ENCODE results near the gene EDRF1.
A peak's percentile ranks its signal among the peaks of the same experiment; 100 is the strongest.
"Not testable (repeated sequence)": the region's sequence is repeated elsewhere in the genome, so short reads cannot be mapped to it uniquely, and the experiment has no call there.

The EDRF1 gene

DNA sequence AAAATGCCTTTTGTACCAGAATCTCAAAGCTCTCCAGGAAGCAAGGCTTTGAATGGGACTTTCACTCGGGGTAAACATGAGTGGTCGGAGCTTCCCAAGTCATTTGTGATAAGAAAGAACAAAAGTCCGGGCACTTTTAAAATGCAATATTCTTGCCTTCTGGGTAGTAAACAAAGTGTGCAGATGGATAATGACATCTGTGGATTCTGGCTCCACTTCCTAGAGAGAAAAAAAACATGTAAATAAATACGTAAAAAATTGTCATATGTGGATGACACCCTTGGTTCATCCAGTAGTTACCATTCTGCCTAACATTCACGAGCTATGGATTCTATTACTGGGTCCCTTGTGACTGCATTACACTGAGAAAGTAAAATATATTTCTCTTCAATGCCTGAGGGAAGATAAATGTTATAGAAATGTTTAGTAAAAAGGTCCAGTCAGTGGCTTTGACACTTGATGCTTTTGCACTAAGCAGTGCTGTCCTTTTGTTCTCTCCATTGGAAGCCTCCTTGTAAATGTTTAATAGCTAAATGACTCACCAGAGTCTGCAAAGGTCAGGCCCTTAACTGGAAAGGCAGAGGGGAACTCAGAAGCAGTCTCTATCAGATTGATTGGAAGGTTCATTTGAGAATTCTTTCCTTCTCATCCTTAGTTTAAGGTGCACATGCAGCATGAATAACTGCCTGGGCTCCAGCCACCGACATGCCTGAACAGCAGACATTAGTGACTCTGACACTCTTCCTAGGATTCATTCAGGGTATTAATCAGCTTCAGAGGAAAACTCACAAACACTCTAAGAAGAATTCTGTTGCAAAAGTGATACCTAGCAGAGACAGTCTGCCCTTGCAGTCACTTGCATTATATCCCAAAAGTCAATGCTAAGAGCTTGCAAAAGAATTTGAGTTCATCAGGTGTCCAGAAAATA is 11.7 kb upstream of the EDRF1 start:
- H3K27me3 ChIP-seq (ENCODE audit: control insufficient read depth in 1 of 2, insufficient read depth in 2 of 2, low read length in 2 of 2) = no peaks in the 10 kb centered on the region
- H3K27ac ChIP-seq (ENCODE audit: low read length) = no peak overlapping the region
- peaks cover 7% of the 10 kb centered on the region for H3K4me1 ChIP-seq (ENCODE audit: control insufficient read depth, insufficient read depth, low read length)
- no peaks in the 10 kb centered on the region for H3K9me3 ChIP-seq (ENCODE audit: control insufficient read depth in 2 of 2, low read length in 2 of 2)
- H3K4me3 ChIP-seq (ENCODE audit: low read length in 2 of 2) = no peak overlapping the region
- H3K9ac ChIP-seq (ENCODE audit: low read length in 2 of 2) = no peak overlapping the region
- H3K36me3 ChIP-seq (ENCODE audit: control insufficient read depth in 2 of 2, insufficient read depth in 2 of 2, low read length in 2 of 2) = no peaks in the 10 kb centered on the region

DNA sequence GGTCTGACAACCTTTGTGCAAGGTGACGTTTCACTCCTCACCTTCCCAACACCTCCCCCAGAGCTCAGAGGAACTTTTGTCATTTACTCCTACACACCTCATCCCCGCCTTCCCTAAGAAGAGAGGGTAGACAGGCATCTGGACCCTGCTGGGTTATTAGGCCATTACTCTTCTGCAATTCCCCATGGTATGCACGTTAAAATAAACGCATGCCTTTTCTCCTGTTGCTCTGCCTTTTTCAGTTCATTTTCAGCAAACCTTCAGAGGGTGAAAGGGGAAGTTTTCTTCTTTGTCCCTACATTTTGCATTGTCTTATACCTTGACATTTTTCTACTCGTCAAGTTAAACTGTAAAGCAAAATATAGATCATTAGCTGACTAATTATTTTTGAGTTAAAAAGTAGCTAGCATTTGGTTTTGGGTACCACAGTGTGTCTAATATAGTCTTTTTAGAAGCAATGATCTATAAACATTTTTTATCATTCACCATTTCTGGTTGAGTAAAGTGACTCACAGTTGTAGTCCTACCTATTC is 10.5 kb upstream of the EDRF1 start:
- Histone ChIP-seq H3K9ac (ENCODE audit: low read length in 2 of 2) (no peak overlapping the region), H3K27ac (ENCODE audit: low read length) (no peak overlapping the region)

DNA sequence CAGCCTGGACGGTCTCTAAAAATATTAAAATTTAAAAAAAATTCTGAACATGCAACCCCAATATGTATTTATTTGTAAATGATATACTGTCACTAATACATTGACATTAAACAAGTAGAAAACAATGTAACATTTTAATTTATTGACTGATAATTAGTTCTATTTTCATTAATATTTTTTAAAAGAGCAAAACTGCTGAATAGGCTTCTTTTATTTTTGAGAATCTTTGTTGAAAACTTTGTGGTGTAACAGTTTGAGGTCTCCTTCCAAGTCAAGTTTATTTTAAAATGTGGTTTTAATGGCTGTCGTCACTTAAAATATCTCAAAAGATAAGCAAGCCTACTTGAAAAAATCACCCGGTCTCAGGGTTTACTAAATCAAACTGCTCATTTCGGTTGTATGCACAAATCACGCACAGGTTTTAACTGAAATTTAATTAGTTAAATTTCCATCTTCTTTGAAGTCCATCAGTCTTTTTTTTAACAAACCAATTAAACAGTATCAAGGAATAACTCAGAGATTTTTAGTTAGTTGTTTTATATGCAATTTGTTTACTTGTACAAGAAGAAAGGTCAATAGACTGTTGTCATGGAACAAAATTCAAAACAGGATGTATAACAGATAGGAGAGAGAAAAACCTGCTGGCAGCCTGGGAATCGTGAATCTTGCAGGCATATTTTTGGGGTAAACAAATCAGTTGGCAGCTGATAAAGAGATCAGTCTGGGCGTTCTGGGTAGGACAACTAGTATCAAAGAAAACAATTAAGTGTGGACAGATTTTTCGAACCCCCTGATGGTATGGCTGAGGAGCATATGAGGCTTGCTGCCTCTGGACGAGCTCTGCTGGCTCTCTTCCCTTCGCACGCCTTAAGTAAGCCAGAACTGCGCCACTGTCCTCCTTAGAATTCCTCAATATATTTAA is 9.7 kb upstream of the EDRF1 start:
- H3K4me3 ChIP-seq (ENCODE audit: low read length in 2 of 2) = peak overlapping the region in 1 of 2 donors; percentile 40
- H3K27me3 ChIP-seq (ENCODE audit: control insufficient read depth in 1 of 2, insufficient read depth in 2 of 2, low read length in 2 of 2) = no peaks in the 10 kb centered on the region
- H3K9me3 ChIP-seq (ENCODE audit: control insufficient read depth in 2 of 2, low read length in 2 of 2) = no peaks in the 10 kb centered on the region
- H3K36me3 ChIP-seq (ENCODE audit: control insufficient read depth in 2 of 2, insufficient read depth in 2 of 2, low read length in 2 of 2) = no peaks in the 10 kb centered on the region
- no peak overlapping the region for H3K27ac ChIP-seq (ENCODE audit: low read length)
- no peak overlapping the region for H3K9ac ChIP-seq (ENCODE audit: low read length in 2 of 2)
- peaks cover 7% of the 10 kb centered on the region for H3K4me1 ChIP-seq (ENCODE audit: control insufficient read depth, insufficient read depth, low read length)

More for the DNA sequence above, 10.5 kb upstream of the EDRF1 start:
- H3K4me1 ChIP-seq (ENCODE audit: control insufficient read depth, insufficient read depth, low read length) = peaks cover 7% of the 10 kb centered on the region
- no peak overlapping the region for H3K4me3 ChIP-seq (ENCODE audit: low read length in 2 of 2)
- H3K27me3 ChIP-seq (ENCODE audit: control insufficient read depth in 1 of 2, insufficient read depth in 2 of 2, low read length in 2 of 2) = no peaks in the 10 kb centered on the region
- H3K36me3 ChIP-seq (ENCODE audit: control insufficient read depth in 2 of 2, insufficient read depth in 2 of 2, low read length in 2 of 2) = no peaks in the 10 kb centered on the region
- H3K9me3 ChIP-seq (ENCODE audit: control insufficient read depth in 2 of 2, low read length in 2 of 2) = no peaks in the 10 kb centered on the region

DNA sequence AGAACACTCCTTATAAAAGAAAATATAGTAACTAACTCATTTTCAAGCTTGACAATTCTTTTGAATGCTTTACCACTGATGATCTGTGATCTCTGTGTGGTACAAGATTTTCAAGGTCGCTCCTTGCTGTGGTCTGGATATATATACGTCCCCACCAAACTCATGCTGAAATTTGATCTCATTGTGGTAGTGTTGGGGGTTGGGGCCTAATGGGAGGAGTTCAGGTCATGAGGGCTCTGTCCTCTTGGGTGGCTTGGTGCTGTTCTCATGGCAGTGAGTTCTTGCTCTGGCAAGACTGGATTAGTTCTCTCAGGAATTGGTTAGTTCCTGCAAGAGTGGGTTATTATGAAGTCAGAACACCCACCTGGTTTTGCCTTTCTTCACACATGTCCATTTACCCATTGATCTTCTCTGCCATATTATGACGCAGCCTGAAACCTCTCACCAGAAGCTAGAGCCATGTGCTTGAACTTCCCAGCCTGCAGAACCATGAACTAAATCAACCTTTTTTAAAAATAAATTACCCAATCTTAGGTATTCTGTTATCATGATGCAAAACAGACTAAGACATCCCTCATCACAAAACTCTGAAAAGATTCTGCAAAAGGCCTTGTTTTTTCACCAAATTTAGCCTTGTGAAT is 8.3 kb upstream of the EDRF1 start:
- Histone ChIP-seq H3K27ac (ENCODE audit: low read length) (no peak overlapping the region), H3K27me3 (ENCODE audit: control insufficient read depth in 1 of 2, insufficient read depth in 2 of 2, low read length in 2 of 2) (no peaks in the 10 kb centered on the region), H3K4me3 (ENCODE audit: low read length in 2 of 2) (no peak overlapping the region), H3K9ac (ENCODE audit: low read length in 2 of 2) (no peak overlapping the region), H3K4me1 (ENCODE audit: control insufficient read depth, insufficient read depth, low read length) (peaks cover 7% of the 10 kb centered on the region), H3K36me3 (ENCODE audit: control insufficient read depth in 2 of 2, insufficient read depth in 2 of 2, low read length in 2 of 2) (no peaks in the 10 kb centered on the region), H3K9me3 (ENCODE audit: control insufficient read depth in 2 of 2, low read length in 2 of 2) (no peaks in the 10 kb centered on the region)

DNA sequence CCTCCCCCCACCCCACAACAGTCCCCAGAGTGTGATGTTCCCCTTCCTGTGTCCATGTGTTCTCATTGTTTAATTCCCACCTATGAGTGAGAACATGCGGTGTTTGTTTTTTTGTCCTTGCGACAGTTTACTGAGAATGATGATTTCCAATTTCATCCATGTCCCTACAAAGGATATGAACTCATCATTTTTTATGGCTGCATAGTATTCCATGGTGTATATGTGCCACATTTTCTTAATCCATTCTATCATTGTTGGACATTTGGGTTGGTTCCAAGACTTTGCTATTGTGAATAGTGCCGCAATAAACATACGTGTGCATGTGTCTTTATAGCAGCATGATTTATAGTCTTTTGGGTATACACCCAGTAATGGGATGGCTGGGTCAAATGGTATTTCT is 4.8 kb upstream of the EDRF1 start:
- not testable (repeated sequence) for H3K36me3 ChIP-seq (ENCODE audit: control insufficient read depth in 2 of 2, insufficient read depth in 2 of 2, low read length in 2 of 2); H3K4me1 ChIP-seq (ENCODE audit: control insufficient read depth, insufficient read depth, low read length); H3K4me3 ChIP-seq (ENCODE audit: low read length in 2 of 2); H3K9ac ChIP-seq (ENCODE audit: low read length in 2 of 2); H3K27ac ChIP-seq (ENCODE audit: low read length); H3K27me3 ChIP-seq (ENCODE audit: control insufficient read depth in 1 of 2, insufficient read depth in 2 of 2, low read length in 2 of 2); H3K9me3 ChIP-seq (ENCODE audit: control insufficient read depth in 2 of 2, low read length in 2 of 2)

DNA sequence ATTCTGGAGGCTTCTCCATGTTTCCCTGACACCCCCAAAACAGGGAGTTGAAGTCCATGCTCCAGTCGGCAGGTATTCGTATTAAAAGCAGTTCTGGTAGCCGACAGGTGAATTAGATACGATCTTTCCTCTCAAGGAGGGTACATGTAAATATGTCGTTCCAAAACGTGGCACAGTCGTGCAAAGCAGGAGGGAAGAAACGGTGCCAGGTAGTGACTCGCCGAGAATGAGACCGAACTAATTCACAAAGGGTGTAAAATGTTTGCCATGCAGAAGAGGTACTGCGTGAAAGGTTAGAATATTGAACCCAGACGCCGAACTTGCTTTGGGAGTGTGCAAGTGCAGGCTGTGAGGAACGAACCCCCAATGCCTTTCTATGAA is 483 bp downstream of the EDRF1 start:
- peak overlapping the region; percentile 89 to 99 for H3K9ac ChIP-seq (ENCODE audit: low read length in 2 of 2)
- peaks cover 19 to 28% of the 10 kb centered on the region in 2 donors for H3K36me3 ChIP-seq (ENCODE audit: control insufficient read depth in 2 of 2, insufficient read depth in 2 of 2, low read length in 2 of 2)
- peak overlapping the region; percentile 84 for H3K27ac ChIP-seq (ENCODE audit: low read length)
- peaks cover 18% of the 10 kb centered on the region for H3K4me1 ChIP-seq (ENCODE audit: control insufficient read depth, insufficient read depth, low read length)
- H3K27me3 ChIP-seq (ENCODE audit: control insufficient read depth in 1 of 2, insufficient read depth in 2 of 2, low read length in 2 of 2) = no peaks in the 10 kb centered on the region
- H3K9me3 ChIP-seq (ENCODE audit: control insufficient read depth in 2 of 2, low read length in 2 of 2) = no peaks in the 10 kb centered on the region
- peak overlapping the region; percentile 94 to 99 for H3K4me3 ChIP-seq (ENCODE audit: low read length in 2 of 2)

DNA sequence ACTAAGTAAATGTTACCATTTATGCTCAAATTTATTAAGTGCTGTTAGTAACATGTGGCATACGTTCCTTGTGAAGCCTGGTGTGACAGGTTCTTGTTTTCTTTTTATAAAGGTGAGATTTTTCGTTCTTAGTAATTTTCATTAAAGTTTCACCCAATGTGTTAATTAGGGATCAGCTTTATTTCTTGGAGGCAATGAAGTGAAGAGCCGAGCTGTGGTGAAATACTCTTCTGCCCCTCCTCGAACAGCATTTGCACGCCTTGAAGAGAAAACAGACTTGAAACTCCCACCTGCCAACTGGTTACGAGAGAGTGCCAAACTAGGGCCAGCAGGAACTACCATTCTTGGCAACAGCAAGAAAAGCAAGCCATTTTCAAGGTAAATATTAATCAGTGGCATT is 1.5 kb downstream of the EDRF1 start:
- no peak overlapping the region for H3K4me3 ChIP-seq (ENCODE audit: low read length in 2 of 2)
- peaks cover 18% of the 10 kb centered on the region for H3K4me1 ChIP-seq (ENCODE audit: control insufficient read depth, insufficient read depth, low read length)
- H3K27ac ChIP-seq (ENCODE audit: low read length) = no peak overlapping the region
- H3K36me3 ChIP-seq (ENCODE audit: control insufficient read depth in 2 of 2, insufficient read depth in 2 of 2, low read length in 2 of 2) = peaks cover 27 to 36% of the 10 kb centered on the region in 2 donors
- no peaks in the 10 kb centered on the region for H3K27me3 ChIP-seq (ENCODE audit: control insufficient read depth in 1 of 2, insufficient read depth in 2 of 2, low read length in 2 of 2)
- H3K9me3 ChIP-seq (ENCODE audit: control insufficient read depth in 2 of 2, low read length in 2 of 2) = no peaks in the 10 kb centered on the region
- H3K9ac ChIP-seq (ENCODE audit: low read length in 2 of 2) = no peak overlapping the region

DNA sequence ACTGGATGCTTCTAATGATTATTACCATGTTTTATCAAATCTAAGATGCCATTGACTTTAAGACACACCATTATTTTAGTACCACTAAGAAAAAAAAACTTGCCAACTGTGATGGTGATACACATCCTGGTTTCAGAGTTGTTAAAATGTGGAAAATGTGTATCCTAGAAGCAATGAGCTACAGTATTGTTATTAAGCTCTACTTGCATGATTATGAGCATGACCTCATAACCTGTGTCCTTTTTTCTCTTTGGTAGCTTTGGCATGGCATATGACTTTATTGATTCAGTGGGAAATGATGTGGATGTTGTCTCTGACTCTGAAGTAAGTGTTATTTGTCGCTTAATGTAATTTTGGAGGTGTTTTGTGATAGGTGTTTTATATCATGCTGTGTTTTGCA is 3.3 kb downstream of the EDRF1 start:
- no peak overlapping the region for H3K9ac ChIP-seq (ENCODE audit: low read length in 2 of 2)
- no peak overlapping the region for H3K27ac ChIP-seq (ENCODE audit: low read length)
- peaks cover 18% of the 10 kb centered on the region for H3K4me1 ChIP-seq (ENCODE audit: control insufficient read depth, insufficient read depth, low read length)
- H3K27me3 ChIP-seq (ENCODE audit: control insufficient read depth in 1 of 2, insufficient read depth in 2 of 2, low read length in 2 of 2) = no peaks in the 10 kb centered on the region
- no peak overlapping the region for H3K4me3 ChIP-seq (ENCODE audit: low read length in 2 of 2)
- H3K36me3 ChIP-seq (ENCODE audit: control insufficient read depth in 2 of 2, insufficient read depth in 2 of 2, low read length in 2 of 2) = peaks cover 39 to 50% of the 10 kb centered on the region in 2 donors
- no peaks in the 10 kb centered on the region for H3K9me3 ChIP-seq (ENCODE audit: control insufficient read depth in 2 of 2, low read length in 2 of 2)

DNA sequence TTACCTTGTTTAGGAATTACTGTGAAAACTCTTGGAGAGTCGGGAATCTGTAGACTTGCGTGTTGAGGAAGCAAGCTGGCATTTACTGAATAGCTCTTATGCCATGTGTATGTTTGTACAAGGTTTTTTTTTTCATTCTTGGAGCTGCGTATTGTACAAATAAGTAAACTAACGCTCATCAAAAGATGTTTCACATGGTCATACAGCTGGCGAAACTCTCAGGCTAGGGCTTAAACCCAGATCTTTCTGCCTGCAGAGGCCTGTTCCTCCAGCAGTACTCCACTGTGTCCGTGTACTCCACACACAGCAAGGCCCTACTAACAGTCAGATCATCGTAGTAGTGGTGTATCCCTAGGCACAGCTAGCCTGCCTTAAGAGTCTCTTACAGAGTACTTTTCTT is 7.4 kb downstream of the EDRF1 start:
- Histone ChIP-seq H3K27me3 (ENCODE audit: control insufficient read depth in 1 of 2, insufficient read depth in 2 of 2, low read length in 2 of 2) (no peaks in the 10 kb centered on the region), H3K9me3 (ENCODE audit: control insufficient read depth in 2 of 2, low read length in 2 of 2) (no peaks in the 10 kb centered on the region), H3K9ac (ENCODE audit: low read length in 2 of 2) (no peak overlapping the region), H3K4me3 (ENCODE audit: low read length in 2 of 2) (no peak overlapping the region), H3K4me1 (ENCODE audit: control insufficient read depth, insufficient read depth, low read length) (no peaks in the 10 kb centered on the region), H3K27ac (ENCODE audit: low read length) (no peak overlapping the region), H3K36me3 (ENCODE audit: control insufficient read depth in 2 of 2, insufficient read depth in 2 of 2, low read length in 2 of 2) (peaks cover 65 to 80% of the 10 kb centered on the region in 2 donors)

DNA sequence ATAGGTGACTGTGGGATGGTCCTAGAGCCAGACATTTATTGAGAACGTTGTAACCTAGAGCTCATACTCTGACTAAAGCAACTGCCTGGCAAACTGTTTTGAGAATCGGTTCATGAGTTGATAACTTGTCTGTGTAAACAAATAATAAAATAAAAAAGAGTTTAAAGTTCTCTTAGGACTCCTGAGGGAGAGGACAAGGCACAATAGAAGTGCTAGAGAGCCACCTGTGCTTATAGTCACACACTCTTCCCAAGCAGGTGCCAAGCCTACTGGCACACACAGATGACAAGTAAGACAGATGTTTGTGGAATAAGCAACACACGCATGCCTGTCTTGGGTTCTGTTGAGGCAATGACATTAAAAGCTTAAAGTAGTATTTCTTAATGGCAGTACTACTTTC is 7.9 kb downstream of the EDRF1 start:
- no peak overlapping the region for H3K4me3 ChIP-seq (ENCODE audit: low read length in 2 of 2)
- H3K27ac ChIP-seq (ENCODE audit: low read length) = no peak overlapping the region
- no peak overlapping the region for H3K9ac ChIP-seq (ENCODE audit: low read length in 2 of 2)
- H3K27me3 ChIP-seq (ENCODE audit: control insufficient read depth in 1 of 2, insufficient read depth in 2 of 2, low read length in 2 of 2) = no peaks in the 10 kb centered on the region
- peaks cover 67 to 80% of the 10 kb centered on the region in 2 donors for H3K36me3 ChIP-seq (ENCODE audit: control insufficient read depth in 2 of 2, insufficient read depth in 2 of 2, low read length in 2 of 2)
- H3K4me1 ChIP-seq (ENCODE audit: control insufficient read depth, insufficient read depth, low read length) = no peaks in the 10 kb centered on the region
- no peaks in the 10 kb centered on the region for H3K9me3 ChIP-seq (ENCODE audit: control insufficient read depth in 2 of 2, low read length in 2 of 2)
